Loucy (cell line): ENCODE measurements around the gene LPP.

Experiments used
- H2AFZ ChIP-seq: fragments of 200-600 bp; sonication (generic); 2 replicates; pipeline ENCODE4 v1.6.0; 2016; ENCODE audit warnings: antibody characterized with exemption, mild to moderate bottlenecking, low read length, moderate library complexity
- H3F3A ChIP-seq: fragments of 200-600 bp; 2 replicates; pipeline ENCODE4 v1.6.0; 2016; ENCODE audit warnings: antibody characterized with exemption, low read depth, mild to moderate bottlenecking
- H3K27me3 ChIP-seq: fragments of 200-600 bp; sonication (generic); 2 replicates; pipeline ENCODE4 v1.6.1; 2014; ENCODE audit warnings: low read length, mild to moderate bottlenecking; ENCODE audit not compliant: insufficient read depth, poor library complexity, severe bottlenecking
- H3K36me3 ChIP-seq: fragments of 200-600 bp; sonication (generic); 2 replicates; pipeline ENCODE4 v1.6.1; 2016; ENCODE audit warnings: low read length; ENCODE audit not compliant: insufficient read depth
- H3K4me1 ChIP-seq: fragments of 200-600 bp; sonication (generic); 2 replicates; pipeline ENCODE4 v1.5.1; 2014; ENCODE audit warnings: low read length, mild to moderate bottlenecking; ENCODE audit not compliant: insufficient read depth, poor library complexity, severe bottlenecking
- H3K4me2 ChIP-seq: fragments of 200-600 bp; sonication (generic); 2 replicates; pipeline ENCODE4 v1.6.0; 2014; ENCODE audit warnings: antibody characterized with exemption, low read length, low read depth, mild to moderate bottlenecking; ENCODE audit not compliant: poor library complexity, severe bottlenecking
- H3K4me3 ChIP-seq: fragments of 200-600 bp; sonication (generic); 2 replicates; pipeline ENCODE4 v1.5.1; 2014; ENCODE audit warnings: low read length, mild to moderate bottlenecking, mixed read lengths; ENCODE audit not compliant: poor library complexity, severe bottlenecking
- H3K79me2 ChIP-seq: fragments of 200-600 bp; sonication (generic); 2 replicates; pipeline ENCODE4 v1.6.1; 2014; ENCODE audit warnings: low read length; ENCODE audit not compliant: insufficient read depth
- H3K9ac ChIP-seq: fragments of 200-600 bp; sonication (generic); 2 replicates; pipeline ENCODE4 v1.6.0; 2014; ENCODE audit warnings: mild to moderate bottlenecking, low read depth, low read length, moderate library complexity; ENCODE audit not compliant: poor library complexity, severe bottlenecking
- H3K9me2 ChIP-seq: fragments of 200-600 bp; sonication (generic); replicated peaks from 2 replicates; pipeline ENCODE4 v1.6.1; 2016; ENCODE audit warnings: low read depth, low read length, mixed read lengths
- H3K9me3 ChIP-seq: fragments of 200-600 bp; sonication (generic); 2 replicates; pipeline ENCODE4 v1.6.1; 2014; ENCODE audit warnings: mild to moderate bottlenecking, antibody characterized with exemption, low read length, low read depth; ENCODE audit not compliant: insufficient read depth
- H4K20me1 ChIP-seq: fragments of 200-600 bp; sonication (generic); 2 replicates; pipeline ENCODE4 v1.6.0; 2014; ENCODE audit warnings: antibody characterized with exemption, low read length, mild to moderate bottlenecking; ENCODE audit not compliant: insufficient read depth, poor library complexity, severe bottlenecking
- CTCF ChIP-seq: fragments of 200-600 bp; sonication (generic); conservative IDR thresholded peaks from 2 replicates; pipeline ENCODE4 v1.5.1; 2014; ENCODE audit warnings: mild to moderate bottlenecking, antibody characterized with exemption, low read length
- EZH2phosphoT487 ChIP-seq: fragments of 200-600 bp; IDR thresholded peaks from 2 replicates; pipeline ENCODE4 v1.6.1; 2018; ENCODE audit warnings: antibody characterized with exemption, mild to moderate bottlenecking, moderate library complexity, borderline replicate concordance

The LPP gene

GRCh38 chr3:188826574-188826973 lies 672.6 kb downstream of the LPP start:
- Histone ChIP-seq H3K27me3 (no peaks in the 10 kb centered on the region), H3K4me1 (peaks cover 11% of the 10 kb centered on the region), H3K9me3 (no peaks in the 10 kb centered on the region), H3K79me2 (no peaks in the 10 kb centered on the region), H3K9ac (no peak overlapping the region), H3K36me3 (no peaks in the 10 kb centered on the region), H3K9me2 (no peaks in the 10 kb centered on the region), H4K20me1 (no peaks in the 10 kb centered on the region), H2AFZ (no peak overlapping the region), H3K4me2 (no peak overlapping the region), H3F3A (no peaks in the 10 kb centered on the region), H3K4me3 (no peak overlapping the region)
- TF ChIP-seq EZH2phosphoT487 (no peak), CTCF (no peak)

GRCh38 chr3:188827103-188827502 lies 673.1 kb downstream of the LPP start:
- Histone ChIP-seq H3K9me3 (no peaks in the 10 kb centered on the region), H3K9me2 (no peaks in the 10 kb centered on the region), H3K4me2 (no peak overlapping the region), H3K36me3 (no peaks in the 10 kb centered on the region), H3K9ac (no peak overlapping the region), H2AFZ (no peak overlapping the region), H3F3A (no peaks in the 10 kb centered on the region), H4K20me1 (no peaks in the 10 kb centered on the region), H3K27me3 (no peaks in the 10 kb centered on the region), H3K79me2 (no peaks in the 10 kb centered on the region), H3K4me3 (no peak overlapping the region), H3K4me1 (peaks cover 6% of the 10 kb centered on the region)
- TF ChIP-seq EZH2phosphoT487 (no peak), CTCF (no peak)

GRCh38 chr3:188827576-188827975 lies 673.6 kb downstream of the LPP start:
- Histone ChIP-seq H3F3A (no peaks in the 10 kb centered on the region), H3K79me2 (no peaks in the 10 kb centered on the region), H3K9me3 (no peaks in the 10 kb centered on the region), H4K20me1 (no peaks in the 10 kb centered on the region), H3K9ac (no peak overlapping the region), H3K4me3 (no peak overlapping the region), H3K36me3 (no peaks in the 10 kb centered on the region), H3K9me2 (no peaks in the 10 kb centered on the region), H3K4me1 (peaks cover 2% of the 10 kb centered on the region), H3K27me3 (no peaks in the 10 kb centered on the region), H3K4me2 (no peak overlapping the region), H2AFZ (no peak overlapping the region)
- no peak for TF ChIP-seq CTCF
- TF ChIP-seq EZH2phosphoT487 = no peak
